Endothelial cell of umbilical vein (primary cell): ENCODE measurements around the gene ALDH7A1. TPM values are rescaled to one million over a fixed set of nuclear protein-coding genes. Genes with fewer than 3 reads are reported as not detected.

Source experiments
- BruUV-seq: library from RNA; stranded (reverse); fragments of 400-500 nt; replicated peaks from 2 replicates; lab custom pipeline; 2021; lab: Mats Ljungman, UMichigan
- CTCF ChIA-PET: fragments of 300-600, 350-600 bp; sonication (Branson Sonifier 250); formaldehyde crosslinking; loops from one replicate; lab custom pipeline; 2021; ENCODE audit warnings: antibody characterized with exemption, inconsistent platforms; lab: Charles Lee
- POLR2A ChIA-PET: fragments of 300-600, 350-600 bp; sonication (Branson Sonifier 250); formaldehyde crosslinking; loops from one replicate; lab custom pipeline; 2021; ENCODE audit warnings: antibody characterized with exemption, inconsistent platforms; lab: Charles Lee
- DNase-seq: peaks from one replicate; pipeline ENCODE4 v3.0.0-alpha.2; 2011; ENCODE audit warnings: low read depth, low spot score
- FAIRE-seq: peaks from 2 replicates; lab custom pipeline; 2011; peaks lifted over from hg19 to GRCh38; lab: Jason Lieb, UNC
- H2AFZ ChIP-seq: 2 replicates; pipeline ENCODE4 v1.6.0; 2012; ENCODE audit warnings: low read depth, low read length, control low read depth, inconsistent platforms
- H3K27ac ChIP-seq: 2 replicates; pipeline ENCODE4 v1.5.1; 2011; ENCODE audit warnings: low read depth, mild to moderate bottlenecking, control low read depth, low read length, moderate library complexity; ENCODE audit not compliant: insufficient read depth
- H3K27me3 ChIP-seq, 2 experiments: 2 replicates each; pipeline versions ENCODE4 v1.6.0 to v1.6.1; 2011; ENCODE audit warnings: low read length in 2 of 2, mixed read lengths in 1 of 2; ENCODE audit not compliant: control insufficient read depth in 2 of 2, insufficient read depth in 2 of 2
- H3K36me3 ChIP-seq, 2 experiments: 2 replicates in 1 of 2; 3 replicates in 1 of 2; pipeline ENCODE4 v1.5.1; 2011; ENCODE audit warnings: low read length in 2 of 2, mild to moderate bottlenecking in 1 of 2, moderate library complexity in 1 of 2; ENCODE audit not compliant: control insufficient read depth in 2 of 2, insufficient read depth in 2 of 2; ENCODE audit errors: extremely low read depth in 1 of 2
- H3K4me1 ChIP-seq: 3 replicates; pipeline ENCODE4 v1.5.1; 2011; ENCODE audit warnings: mild to moderate bottlenecking, low read length; ENCODE audit not compliant: control insufficient read depth, insufficient read depth; ENCODE audit errors: extremely low read depth
- H3K4me2 ChIP-seq: 2 replicates; pipeline ENCODE4 v1.6.1; 2011; ENCODE audit warnings: low read length, control low read depth, mixed read lengths; ENCODE audit not compliant: insufficient read depth
- H3K4me3 ChIP-seq, 3 experiments: fragments of 200-600 bp in 1 of 3; sonication (generic), shearing (Covaris generic) in 1 of 3; replicated peaks in 1 of 3; 2 replicates each; pipeline ENCODE4 v1.5.1; 2011 to 2016; ENCODE audit warnings: control low read depth in 3 of 3, low read length in 3 of 3, mild to moderate bottlenecking in 2 of 3, inconsistent platforms in 1 of 3, low read depth in 1 of 3, moderate library complexity in 1 of 3; ENCODE audit not compliant: insufficient read depth in 1 of 3
- H3K79me2 ChIP-seq: 2 replicates; pipeline ENCODE4 v1.6.0; 2012; ENCODE audit warnings: low read length, inconsistent platforms; ENCODE audit not compliant: control insufficient read depth, insufficient read depth
- H3K9ac ChIP-seq: replicated peaks from 2 replicates; pipeline ENCODE3; 2011; ENCODE audit warnings: low read length, control low read depth; ENCODE audit not compliant: insufficient read depth; ENCODE audit errors: extremely low read depth
- H3K9me1 ChIP-seq: replicated peaks from 3 replicates; pipeline ENCODE4 v1.6.0; 2011; ENCODE audit warnings: mild to moderate bottlenecking, low read length; ENCODE audit not compliant: control insufficient read depth, insufficient read depth; ENCODE audit errors: extremely low read depth
- H3K9me3 ChIP-seq: replicated peaks from 2 replicates; pipeline ENCODE4 v1.5.1; 2012; ENCODE audit warnings: low read length, inconsistent platforms; ENCODE audit not compliant: control insufficient read depth, insufficient read depth
- H4K20me1 ChIP-seq: replicated peaks from 2 replicates; pipeline ENCODE3; 2011; ENCODE audit warnings: mild to moderate bottlenecking, low read length; ENCODE audit not compliant: control insufficient read depth, insufficient read depth; ENCODE audit errors: extremely low read depth
- EZH2 ChIP-seq: IDR thresholded peaks from 2 replicates; pipeline ENCODE4 v1.6.1; 2012; ENCODE audit warnings: borderline replicate concordance, low read depth, mild to moderate bottlenecking, moderate library complexity, low read length, inconsistent platforms; ENCODE audit not compliant: severe bottlenecking
- FOS ChIP-seq: IDR thresholded peaks from 2 replicates; pipeline ENCODE4 v1.6.1; 2011; ENCODE audit warnings: mild to moderate bottlenecking, low read length, moderate library complexity, borderline replicate concordance; ENCODE audit not compliant: insufficient read depth
- GATA2 ChIP-seq: IDR thresholded peaks from 2 replicates; pipeline ENCODE4 v1.7.0; 2011; ENCODE audit warnings: low read depth, mild to moderate bottlenecking, moderate library complexity, mixed read lengths, low read length; ENCODE audit not compliant: insufficient read length, insufficient read depth
- JUN ChIP-seq: IDR thresholded peaks from 2 replicates; pipeline ENCODE4 v1.6.1; 2011; ENCODE audit warnings: borderline replicate concordance, low read depth; ENCODE audit not compliant: insufficient read length, insufficient read depth
- MYC ChIP-seq: IDR thresholded peaks from one replicate; pipeline ENCODE4 v1.6.1; 2011; ENCODE audit warnings: mild to moderate bottlenecking, low read depth, low read length
- POLR2A ChIP-seq: IDR thresholded peaks from 2 replicates; pipeline ENCODE4 v1.6.1; 2012; ENCODE audit warnings: low read depth, mild to moderate bottlenecking, control low read depth, low read length
- POLR2AphosphoS5 ChIP-seq: IDR thresholded peaks from 2 replicates; pipeline ENCODE4 v1.6.1; 2012; ENCODE audit warnings: low read depth, mild to moderate bottlenecking, control low read depth, low read length, moderate library complexity; ENCODE audit not compliant: insufficient read depth
- dilution Hi-C: fragments of 300-500 bp; cut with MboI; formaldehyde crosslinking; loops from one replicate; pipeline ENCODE4 v1.15.0; 2019; ENCODE audit warnings: low sequenced_read_pairs; ENCODE audit not compliant: extremely low pct_ligation_motif_present
- intact Hi-C: fragments of 100-400 bp; cut with micrococcal nuclease; formaldehyde crosslinking; loops from one replicate; pipeline ENCODE4 v1.10.0; 2022
- polyA plus RNA-seq, 4 experiments: library from polyadenylated mRNA; depleted of rRNA in 3 of 4; stranded (reverse) in 3 of 4; unstranded in 1 of 4; fragments of >200 nt; gene quantifications; 2 replicates each; pipeline versions ENCODE4 v1.2.1 to v1.2.3, GENCODE V29; 2011 to 2012; ENCODE audit warnings: missing spikeins in 1 of 4
- total RNA-seq: library from RNA; stranded (reverse); gene quantifications from 2 replicates; pipeline ENCODE4 v1.2.3, GENCODE V29; 2021
- TF ChIP-seq, protein P1 (sequence below), 2 donors: IDR thresholded peaks; 1 replicate in 1 of 2; 2 replicates in 1 of 2; pipeline ENCODE4 v1.5.1; 2011; ENCODE audit warnings: low read length in 2 of 2, mild to moderate bottlenecking in 2 of 2, moderate library complexity in 2 of 2, control low read depth in 1 of 2, inconsistent platforms in 1 of 2, low read depth in 1 of 2; ENCODE audit not compliant: insufficient read depth in 1 of 2; ENCODE audit errors: extremely low read depth in 1 of 2
- TF ChIP-seq, protein P2 (sequence below): IDR thresholded peaks from 2 replicates; pipeline ENCODE4 v1.6.1; 2011; ENCODE audit not compliant: insufficient read depth, insufficient read length

Gene ALDH7A1
- total and polyA plus RNA-seq, 2 donors (not counting 3 experiments of a cell fraction or from before 2014, with no cell fraction given), result 43.6 to 103 TPM

DNA sequence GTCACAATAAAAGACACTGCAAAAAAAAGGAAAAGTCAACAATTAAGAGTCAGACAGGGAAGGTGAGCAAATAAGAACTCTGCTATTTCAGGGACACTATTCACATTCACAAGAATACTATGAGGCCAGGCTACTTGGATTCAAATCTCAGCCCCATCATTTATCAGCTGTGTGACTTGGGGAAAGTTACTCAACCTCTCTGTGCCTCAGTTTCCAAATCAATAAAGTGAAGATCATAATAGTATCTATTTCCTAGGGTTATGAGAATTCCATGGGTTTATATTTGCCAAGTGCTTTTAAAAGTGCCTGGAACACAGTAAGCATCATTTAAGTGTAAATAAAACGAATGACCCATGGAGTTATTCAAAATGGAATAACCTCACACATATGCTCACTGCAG lies 56.4 kb downstream of the ALDH7A1 start:
- Histone ChIP-seq H3K27me3 (no peaks in the 10 kb centered on the region), H2AFZ (no peak overlapping the region), H3K4me3 (no peak overlapping the region), H3K9ac (no peak overlapping the region), H3K4me2 (no peak overlapping the region), H3K4me1 (no peaks in the 10 kb centered on the region), H3K9me1 (no peaks in the 10 kb centered on the region), H3K36me3 (peaks cover 0 to 2% of the 10 kb centered on the region in 2 experiments), H3K27ac (no peak overlapping the region), H3K79me2 (no peaks in the 10 kb centered on the region), H4K20me1 (no peaks in the 10 kb centered on the region), H3K9me3 (no peaks in the 10 kb centered on the region)
- ChIA-PET CTCF (interaction anchor here (0.6 to 7.6 kb wide), 28 partner anchors 8 to 1765 kb away, joined by 3 to 128 read pairs (median 4); partner anchors contain the start of gene ALDH7A1), POLR2A (interaction anchor here (0.6 kb wide), 1 partner anchor 984 kb away, joined by 3 read pairs; no protein-coding TSS in a partner anchor)
- no peak for TF ChIP-seq EZH2
- no peak for TF ChIP-seq POLR2AphosphoS5
- no peak for TF ChIP-seq JUN
- intact Hi-C loops, result loop anchor here (2.0 kb wide), 1 partner anchor 304 kb away; no protein-coding TSS in a partner anchor
- BruUV-seq, result no TSS peak
- dilution Hi-C loops, result loop anchor here (25.0 kb wide), 1 partner anchor 201 kb away; no protein-coding TSS in a partner anchor
- FAIRE-seq (no peak), DNase-seq (no peak)

DNA sequence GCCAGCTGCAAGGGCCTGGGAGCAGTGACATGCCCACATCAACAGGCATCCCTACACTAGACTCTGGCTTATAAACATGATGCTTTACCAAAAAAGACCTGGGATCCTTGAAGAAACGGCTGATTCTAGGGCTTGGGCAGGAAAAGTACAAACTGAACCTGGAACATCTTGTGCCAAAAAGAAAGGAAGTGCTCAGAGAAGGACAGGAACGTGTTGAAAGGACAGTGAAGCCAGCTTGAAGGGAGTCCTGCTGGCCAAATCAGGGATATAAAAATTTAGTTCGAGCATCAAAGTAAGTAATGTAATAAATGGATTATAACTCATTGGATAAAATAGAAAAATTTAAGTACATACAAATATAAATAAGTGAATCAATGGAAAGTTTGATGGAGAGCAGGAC lies 58.1 kb downstream of the ALDH7A1 start:
- CTCF ChIA-PET, result interaction anchor here (1.0 to 1.9 kb wide), 2 partner anchors 184 to 194 kb away, joined by 3 to 6 read pairs; no protein-coding TSS in a partner anchor
- no peak overlapping the region for H3K4me2 ChIP-seq
- no peak overlapping the region for H3K4me3 ChIP-seq
- no peaks in the 10 kb centered on the region for H3K9me3 ChIP-seq
- FAIRE-seq (no peak), DNase-seq (no peak)
- H3K27me3 ChIP-seq, result no peaks in the 10 kb centered on the region
- POLR2A ChIA-PET, result no interaction called here
- H3K9ac ChIP-seq, result no peak overlapping the region
- dilution Hi-C loops (loop anchor here (25.0 kb wide), 1 partner anchor 200 kb away; no protein-coding TSS in a partner anchor), intact Hi-C loops (no loop called here)
- no peaks in the 10 kb centered on the region for H3K4me1 ChIP-seq
- no peaks in the 10 kb centered on the region for H3K79me2 ChIP-seq
- TF ChIP-seq FOS (no peak), MYC (no peak), POLR2AphosphoS5 (no peak), EZH2 (no peak), GATA2 (no peak), JUN (no peak), POLR2A (no peak)
- TF ChIP-seq, protein P1, sequence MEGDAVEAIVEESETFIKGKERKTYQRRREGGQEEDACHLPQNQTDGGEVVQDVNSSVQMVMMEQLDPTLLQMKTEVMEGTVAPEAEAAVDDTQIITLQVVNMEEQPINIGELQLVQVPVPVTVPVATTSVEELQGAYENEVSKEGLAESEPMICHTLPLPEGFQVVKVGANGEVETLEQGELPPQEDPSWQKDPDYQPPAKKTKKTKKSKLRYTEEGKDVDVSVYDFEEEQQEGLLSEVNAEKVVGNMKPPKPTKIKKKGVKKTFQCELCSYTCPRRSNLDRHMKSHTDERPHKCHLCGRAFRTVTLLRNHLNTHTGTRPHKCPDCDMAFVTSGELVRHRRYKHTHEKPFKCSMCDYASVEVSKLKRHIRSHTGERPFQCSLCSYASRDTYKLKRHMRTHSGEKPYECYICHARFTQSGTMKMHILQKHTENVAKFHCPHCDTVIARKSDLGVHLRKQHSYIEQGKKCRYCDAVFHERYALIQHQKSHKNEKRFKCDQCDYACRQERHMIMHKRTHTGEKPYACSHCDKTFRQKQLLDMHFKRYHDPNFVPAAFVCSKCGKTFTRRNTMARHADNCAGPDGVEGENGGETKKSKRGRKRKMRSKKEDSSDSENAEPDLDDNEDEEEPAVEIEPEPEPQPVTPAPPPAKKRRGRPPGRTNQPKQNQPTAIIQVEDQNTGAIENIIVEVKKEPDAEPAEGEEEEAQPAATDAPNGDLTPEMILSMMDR (IDR thresholded peaks at IDR 0.05; ENCODE audit: extremely low read depth in 1 of 2, insufficient read depth in 1 of 2, low read depth in 1 of 2, low read length in 2 of 2), result no peak
- TF ChIP-seq, protein P2, sequence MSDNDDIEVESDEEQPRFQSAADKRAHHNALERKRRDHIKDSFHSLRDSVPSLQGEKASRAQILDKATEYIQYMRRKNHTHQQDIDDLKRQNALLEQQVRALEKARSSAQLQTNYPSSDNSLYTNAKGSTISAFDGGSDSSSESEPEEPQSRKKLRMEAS, result no peak
- H3K9me1 ChIP-seq, result no peaks in the 10 kb centered on the region
- no peak overlapping the region for H3K27ac ChIP-seq
- BruUV-seq, result no TSS peak
- no peaks in the 10 kb centered on the region for H3K36me3 ChIP-seq
- no peak overlapping the region for H2AFZ ChIP-seq
- H4K20me1 ChIP-seq, result no peaks in the 10 kb centered on the region
